ENCODE measurements around the gene DLX3. TPM values are rescaled to one million over a fixed set of nuclear protein-coding genes. Genes with fewer than 3 reads are reported as not detected.

Gene DLX3
- total RNA-seq, 2 donors from 2014 or later: not detected

DNA sequence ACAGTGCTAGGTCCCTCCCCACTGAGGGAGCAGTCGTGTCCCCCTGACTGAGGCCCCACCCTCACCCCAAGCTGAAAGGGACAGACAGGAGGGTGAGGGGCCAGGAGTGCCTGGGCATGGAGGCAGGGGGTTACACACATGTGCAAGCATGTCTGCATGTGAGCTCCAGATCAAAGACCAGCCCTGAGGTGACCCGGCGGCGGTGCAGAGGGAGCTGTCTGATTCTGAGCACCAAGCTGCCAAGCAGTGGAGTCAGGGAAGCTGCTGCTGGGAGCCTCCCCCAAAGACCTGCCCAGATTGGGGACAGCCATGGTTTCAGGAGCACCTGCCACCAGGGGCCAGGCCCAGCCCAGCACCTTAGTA lies 5.5 kb downstream of the DLX3 start:
- intact Hi-C loops (cut with DNase I): no loop called here
- H3K27ac ChIP-seq: no peak overlapping the region
- no peak for DNase-seq
- ATAC-seq: no peak
- peaks cover 16% of the 10 kb centered on the region for H3K4me1 ChIP-seq
- TF ChIP-seq POLR2A (IDR thresholded peaks at IDR 0.05): no peak
- TF ChIP-seq, protein P1, sequence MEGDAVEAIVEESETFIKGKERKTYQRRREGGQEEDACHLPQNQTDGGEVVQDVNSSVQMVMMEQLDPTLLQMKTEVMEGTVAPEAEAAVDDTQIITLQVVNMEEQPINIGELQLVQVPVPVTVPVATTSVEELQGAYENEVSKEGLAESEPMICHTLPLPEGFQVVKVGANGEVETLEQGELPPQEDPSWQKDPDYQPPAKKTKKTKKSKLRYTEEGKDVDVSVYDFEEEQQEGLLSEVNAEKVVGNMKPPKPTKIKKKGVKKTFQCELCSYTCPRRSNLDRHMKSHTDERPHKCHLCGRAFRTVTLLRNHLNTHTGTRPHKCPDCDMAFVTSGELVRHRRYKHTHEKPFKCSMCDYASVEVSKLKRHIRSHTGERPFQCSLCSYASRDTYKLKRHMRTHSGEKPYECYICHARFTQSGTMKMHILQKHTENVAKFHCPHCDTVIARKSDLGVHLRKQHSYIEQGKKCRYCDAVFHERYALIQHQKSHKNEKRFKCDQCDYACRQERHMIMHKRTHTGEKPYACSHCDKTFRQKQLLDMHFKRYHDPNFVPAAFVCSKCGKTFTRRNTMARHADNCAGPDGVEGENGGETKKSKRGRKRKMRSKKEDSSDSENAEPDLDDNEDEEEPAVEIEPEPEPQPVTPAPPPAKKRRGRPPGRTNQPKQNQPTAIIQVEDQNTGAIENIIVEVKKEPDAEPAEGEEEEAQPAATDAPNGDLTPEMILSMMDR (IDR thresholded peaks at IDR 0.05): no peak
- 68% methylated on average over 4 of the region's 4 CpGs; no CpG with 5 or more reads in 1 of the 2 donors for whole genome bisulfite sequencing, 2 donors
- peaks cover 0 to 18% of the 10 kb centered on the region in 2 donors for H3K27me3 ChIP-seq
- no peaks in the 10 kb centered on the region for H3K36me3 ChIP-seq (replicated peaks in 1 of 2; ENCODE audit: insufficient read depth in 1 of 2, low read depth in 2 of 2)
- no peaks in the 10 kb centered on the region for H3K9me3 ChIP-seq
- no peak overlapping the region for H3K4me3 ChIP-seq

DNA sequence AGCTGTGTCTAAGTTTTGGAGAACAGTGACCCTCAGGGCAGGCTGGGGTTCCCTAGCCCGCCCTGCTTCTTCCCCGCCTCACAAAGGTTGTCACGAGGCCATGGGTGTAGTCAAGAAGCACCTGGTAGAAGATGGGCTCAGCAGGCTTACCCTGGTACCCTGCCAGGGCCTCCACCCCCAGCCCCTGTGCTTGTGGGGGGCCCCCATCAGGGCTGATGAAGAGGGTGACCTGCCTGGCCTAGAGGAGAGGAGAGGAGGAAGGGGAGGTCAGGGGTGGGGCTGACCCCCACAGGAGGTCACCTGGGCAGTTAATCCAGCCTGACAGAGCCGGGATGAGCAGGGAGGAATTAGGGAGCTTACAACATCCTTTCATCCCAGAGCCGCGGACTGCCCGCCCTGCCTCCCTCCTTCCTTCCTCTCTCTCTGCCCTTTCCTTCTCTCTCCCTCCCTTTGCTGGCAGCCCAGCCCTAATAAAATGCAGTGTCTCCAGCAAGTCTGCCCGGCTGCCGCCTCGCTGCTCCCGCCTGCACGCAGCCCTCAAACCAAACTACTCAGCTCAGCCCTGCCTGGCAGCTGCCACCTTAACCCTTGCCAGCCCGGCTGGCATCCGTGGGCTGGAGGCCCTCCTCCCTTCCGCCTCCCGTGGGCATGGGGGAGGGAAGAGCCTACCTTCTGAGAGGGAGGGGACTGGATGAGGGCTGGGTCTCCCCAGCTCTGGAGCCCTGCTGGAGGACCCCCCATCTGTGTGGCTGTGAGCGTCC lies 7.2 kb downstream of the DLX3 start:
- H3K27me3 ChIP-seq: peaks cover 0 to 8% of the 10 kb centered on the region in 2 donors
- TF ChIP-seq, protein P1 (IDR thresholded peaks at IDR 0.05): no peak
- no peak for TF ChIP-seq POLR2A (IDR thresholded peaks at IDR 0.05)
- 9 to 21% methylated on average over 14 to 17 of the region's 17 CpGs for WGBS, 2 donors
- intact Hi-C loops (cut with DNase I): no loop called here
- H3K36me3 ChIP-seq (replicated peaks in 1 of 2; ENCODE audit: insufficient read depth in 1 of 2, low read depth in 2 of 2): no peaks in the 10 kb centered on the region
- DNase-seq: no peak
- H3K4me3 ChIP-seq: no peak overlapping the region
- no peak for ATAC-seq
- no peaks in the 10 kb centered on the region for H3K9me3 ChIP-seq
- no peaks in the 10 kb centered on the region for H3K4me1 ChIP-seq
- no peak overlapping the region for H3K27ac ChIP-seq

DNA sequence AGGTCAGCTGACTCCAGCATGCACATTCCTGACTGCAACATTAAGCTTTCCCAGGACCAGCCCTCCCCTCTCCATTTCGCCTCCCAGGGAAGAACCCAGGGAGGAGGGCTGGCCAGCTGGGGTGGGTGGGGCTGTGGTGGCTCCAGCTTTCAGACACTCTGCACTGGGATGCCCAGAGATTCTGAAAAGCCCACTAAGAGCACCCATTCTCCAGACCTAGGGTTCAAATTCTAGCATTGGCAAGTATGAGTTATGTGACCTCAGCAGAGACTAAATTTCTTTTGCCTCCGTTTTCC lies 7.8 kb downstream of the DLX3 start:
- no peak for DNase-seq
- H3K27me3 ChIP-seq: peaks cover 0 to 8% of the 10 kb centered on the region in 2 donors

DNA sequence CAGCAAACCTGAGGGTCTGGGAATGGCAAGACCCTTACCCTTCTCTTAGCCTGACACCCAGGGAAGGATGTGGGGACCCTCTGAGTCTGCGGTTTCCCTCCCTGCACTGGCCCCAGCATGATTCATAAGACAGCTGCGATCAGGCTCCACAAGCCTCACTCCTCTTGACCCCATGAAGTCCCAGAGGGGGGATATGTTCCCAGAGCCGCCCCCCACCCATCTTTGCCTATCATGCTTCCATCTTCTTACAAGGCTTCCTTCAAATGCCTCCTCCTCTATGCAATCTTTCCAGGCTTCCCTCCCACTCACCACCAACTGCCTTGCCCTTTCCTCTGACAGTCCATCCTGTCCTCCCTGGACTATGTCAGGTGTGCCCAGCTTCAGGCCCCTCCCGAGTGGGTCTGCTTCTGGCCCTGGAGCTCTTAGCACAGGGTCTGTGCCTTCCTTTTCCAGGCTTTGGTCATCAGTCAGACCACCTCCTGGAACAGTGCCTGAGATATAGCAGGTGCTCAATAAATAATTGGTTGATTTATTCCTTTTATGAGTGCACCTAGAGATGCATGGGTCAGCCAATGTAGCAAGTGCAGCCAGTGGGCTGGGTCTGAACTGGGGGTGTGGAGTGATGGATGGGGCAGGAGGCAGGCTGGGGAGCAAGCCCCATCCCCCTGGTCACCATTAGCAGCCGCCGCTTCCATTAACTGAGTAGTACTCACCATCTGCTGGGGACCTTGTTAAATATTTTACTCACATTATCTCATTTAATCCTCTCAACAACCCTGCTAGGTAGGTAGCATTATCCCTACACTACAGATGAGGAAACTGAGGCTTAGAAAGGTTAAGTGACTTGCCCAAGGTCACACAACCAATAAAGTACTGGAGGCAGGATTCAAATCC lies 8.4 kb downstream of the DLX3 start:
- H3K27me3 ChIP-seq: peaks cover 0 to 8% of the 10 kb centered on the region in 2 donors
- ATAC-seq (no peak), DNase-seq (no peak)
- H3K4me3 ChIP-seq: no peak overlapping the region
- H3K9me3 ChIP-seq: no peaks in the 10 kb centered on the region
- TF ChIP-seq POLR2A (IDR thresholded peaks at IDR 0.05): no peak
- TF ChIP-seq, protein P1 (IDR thresholded peaks at IDR 0.05): no peak
- 57 to 63% methylated on average over 6 of the region's 6 CpGs for WGBS, 2 donors
- no peaks in the 10 kb centered on the region for H3K4me1 ChIP-seq
- H3K36me3 ChIP-seq (replicated peaks in 1 of 2; ENCODE audit: insufficient read depth in 1 of 2, low read depth in 2 of 2): no peaks in the 10 kb centered on the region
- no peak overlapping the region for H3K27ac ChIP-seq
- intact Hi-C loops (cut with DNase I): no loop called here

More for the DNA sequence above, 7.8 kb downstream of the DLX3 start:
- Histone ChIP-seq H3K36me3 (replicated peaks in 1 of 2; ENCODE audit: insufficient read depth in 1 of 2, low read depth in 2 of 2) (no peaks in the 10 kb centered on the region), H3K4me1 (no peaks in the 10 kb centered on the region), H3K27ac (no peak overlapping the region), H3K9me3 (no peaks in the 10 kb centered on the region), H3K4me3 (no peak overlapping the region)
- no peak for TF ChIP-seq POLR2A (IDR thresholded peaks at IDR 0.05)
- TF ChIP-seq, protein P1 (IDR thresholded peaks at IDR 0.05): no peak
- ATAC-seq: no peak
- intact Hi-C loops (cut with DNase I): no loop called here
- 37 to 60% methylated on average over 1 to 2 of the region's 2 CpGs for WGBS, 2 donors

All from body of pancreas (tissue), 4 donors.